IMR-90 (cell line): ENCODE measurements around the gene DCAF5. TPM values are rescaled to one million over a fixed set of nuclear protein-coding genes. Genes with fewer than 3 reads are reported as not detected.

Source experiments
- ATAC-seq: fragments of 200-7000 bp; cut with Tn5 transposase; 2 replicates; pipeline ENCODE4 v1.9.1; 2020; ENCODE audit warnings: low read depth, mild to moderate bottlenecking, moderate library complexity
- BruUV-seq: library from RNA; stranded (reverse); fragments of 400-500 nt; replicated peaks from 2 replicates; lab custom pipeline; 2021; lab: Mats Ljungman, UMichigan
- CTCF ChIA-PET: fragments of 300-600 bp; formaldehyde crosslinking; extraction: SDS; loops from one replicate; lab custom pipeline; 2021; ENCODE audit warnings: antibody characterized with exemption; lab: Yijun Ruan, JAX
- POLR2A ChIA-PET: fragments of 300-600 bp; sonication (Branson Sonifier 250); formaldehyde crosslinking; loops from one replicate; lab custom pipeline; 2022; ENCODE audit warnings: antibody characterized with exemption; ENCODE audit not compliant: unreplicated experiment; lab: Charles Lee
- DNase-seq: peaks from one replicate; pipeline ENCODE4 v3.0.0; 2013
- H2AFZ ChIP-seq: replicated peaks from 2 replicates; pipeline ENCODE3; 2013; ENCODE audit warnings: low read length, mild to moderate bottlenecking; ENCODE audit not compliant: poor library complexity
- H2AK5ac ChIP-seq: 2 replicates; pipeline ENCODE4 v1.6.1; 2013; ENCODE audit warnings: low read depth, low read length, inconsistent platforms
- H2AK9ac ChIP-seq: replicated peaks from 2 replicates; pipeline ENCODE3; 2013; ENCODE audit warnings: mild to moderate bottlenecking, low read depth, low read length, moderate library complexity; ENCODE audit not compliant: poor library complexity
- H2BK120ac ChIP-seq: 2 replicates; pipeline ENCODE4 v1.6.1; 2013; ENCODE audit warnings: low read depth, low read length, inconsistent platforms
- H2BK15ac ChIP-seq: 3 replicates; pipeline ENCODE4 v1.6.1; 2013; ENCODE audit warnings: low read depth, low read length, inconsistent platforms
- H2BK20ac ChIP-seq: 2 replicates; pipeline ENCODE4 v1.6.1; 2013; ENCODE audit warnings: low read depth, mild to moderate bottlenecking, inconsistent platforms, low read length, moderate library complexity
- H2BK5ac ChIP-seq: 2 replicates; pipeline ENCODE4 v1.6.1; 2013; ENCODE audit warnings: mild to moderate bottlenecking, low read depth, low read length, inconsistent platforms; ENCODE audit not compliant: poor library complexity, severe bottlenecking
- H3K14ac ChIP-seq: replicated peaks from 2 replicates; pipeline ENCODE4 v1.6.1; 2013; ENCODE audit warnings: low read depth, low read length, inconsistent platforms
- H3K18ac ChIP-seq: 2 replicates; pipeline ENCODE4 v1.6.1; 2013; ENCODE audit warnings: low read depth, low read length, control low read depth
- H3K23ac ChIP-seq: 2 replicates; pipeline ENCODE4 v1.6.1; 2013; ENCODE audit warnings: low read depth, low read length, inconsistent platforms
- H3K27ac ChIP-seq: 2 replicates; pipeline ENCODE4 v1.5.1; 2013; ENCODE audit warnings: mild to moderate bottlenecking, control low read depth, low read length; ENCODE audit not compliant: insufficient read depth
- H3K27me3 ChIP-seq: 2 replicates; pipeline ENCODE4 v1.6.1; 2013; ENCODE audit warnings: low read length; ENCODE audit not compliant: control insufficient read depth, insufficient read depth
- H3K36me3 ChIP-seq: 2 replicates; pipeline ENCODE4 v1.6.1; 2013; ENCODE audit warnings: low read length, mixed read lengths; ENCODE audit not compliant: control insufficient read depth, insufficient read depth
- H3K4ac ChIP-seq: 2 replicates; pipeline ENCODE4 v1.6.1; 2013; ENCODE audit warnings: low read depth, low read length, inconsistent platforms
- H3K4me1 ChIP-seq: 2 replicates; pipeline ENCODE4 v1.6.1; 2013; ENCODE audit warnings: low read length, mixed read lengths; ENCODE audit not compliant: control insufficient read depth, insufficient read depth
- H3K4me2 ChIP-seq: 2 replicates; pipeline ENCODE4 v1.6.1; 2013; ENCODE audit warnings: low read depth, mild to moderate bottlenecking, control low read depth, low read length, moderate library complexity
- H3K4me3 ChIP-seq: 2 replicates; pipeline ENCODE4 v1.5.1; 2013; ENCODE audit warnings: low read depth, mild to moderate bottlenecking, control low read depth, low read length, moderate library complexity; ENCODE audit not compliant: insufficient read depth
- H3K56ac ChIP-seq: 2 replicates; pipeline ENCODE4 v1.6.1; 2013; ENCODE audit warnings: low read length, inconsistent platforms; ENCODE audit not compliant: insufficient read depth; ENCODE audit errors: extremely low read depth
- H3K79me1 ChIP-seq, 2 experiments: 2 replicates each; pipeline ENCODE4 v1.6.1; 2013; ENCODE audit warnings: low read length in 2 of 2, inconsistent platforms in 1 of 2, low read depth in 1 of 2
- H3K9ac ChIP-seq: 2 replicates; pipeline ENCODE4 v1.6.1; 2013; ENCODE audit warnings: low read depth, low read length, control low read depth
- H3K9me1 ChIP-seq: 2 replicates; pipeline ENCODE4 v1.6.1; 2013; ENCODE audit warnings: low read length, inconsistent platforms; ENCODE audit not compliant: insufficient read depth
- H3K9me3 ChIP-seq: 2 replicates; pipeline ENCODE4 v1.6.1; 2013; ENCODE audit warnings: low read length; ENCODE audit not compliant: control insufficient read depth, insufficient read depth
- H4K20me1 ChIP-seq: 2 replicates; pipeline ENCODE4 v1.6.1; 2013; ENCODE audit warnings: low read length, inconsistent platforms; ENCODE audit not compliant: insufficient read depth
- H4K5ac ChIP-seq: 2 replicates; pipeline ENCODE4 v1.6.1; 2013; ENCODE audit warnings: mild to moderate bottlenecking, low read depth, low read length, control low read depth
- H4K8ac ChIP-seq, 2 experiments: 2 replicates each; pipeline ENCODE4 v1.6.1; 2013; ENCODE audit warnings: low read depth in 2 of 2, low read length in 2 of 2, control low read depth in 1 of 2, inconsistent platforms in 1 of 2
- H4K91ac ChIP-seq: 2 replicates; pipeline ENCODE4 v1.6.1; 2013; ENCODE audit warnings: low read depth, low read length, inconsistent platforms; ENCODE audit not compliant: insufficient read depth
- CEBPB ChIP-seq: IDR thresholded peaks from 2 replicates; pipeline ENCODE4 v1.6.1; 2012; ENCODE audit warnings: low read depth, low read length, improper control_type of control experiment
- FOS ChIP-seq: fragments of 150-350 bp; IDR thresholded peaks from 2 replicates; pipeline ENCODE4 v1.6.1; 2016; ENCODE audit warnings: low read depth, low read length
- POLR2A ChIP-seq: IDR thresholded peaks from 2 replicates; pipeline ENCODE4 v1.6.1; 2012; ENCODE audit warnings: mild to moderate bottlenecking, low read depth, low read length
- RAD21 ChIP-seq: IDR thresholded peaks from 2 replicates; pipeline ENCODE4 v1.6.1; 2012; ENCODE audit warnings: low read length, improper control_type of control experiment
- WGBS, 2 experiments: methylation state at CpG; one replicate each; pipeline versions ENCODE4 v1.1.5 to v1.1.7; 2013; ENCODE audit warnings: missing lambda C conversion rate in 2 of 2; ENCODE audit not compliant: insufficient read length in 1 of 2; ENCODE audit errors: extremely low coverage in 2 of 2; 5-methylcytosine and 5-hydroxymethylcytosine counted together
- dilution Hi-C: fragments of 300-500 bp; cut with HindIII; formaldehyde crosslinking; loops from one replicate; pipeline ENCODE4 v1.14.3; 2018; ENCODE audit warnings: low sequenced_read_pairs; ENCODE audit not compliant: unreplicated experiment
- in situ Hi-C: fragments of 300-500 bp; cut with MboI; formaldehyde crosslinking; loops from 3 replicates; pipeline ENCODE4 v1.14.3; 2019; ENCODE audit warnings: low sequenced_read_pairs, inconsistent platforms, mixed read lengths
- intact Hi-C: fragments of 100-400 bp; cut with micrococcal nuclease; formaldehyde crosslinking; loops from 2 replicates; pipeline ENCODE4 v1.10.0; 2022
- polyA plus RNA-seq, 3 experiments: library from polyadenylated mRNA; depleted of rRNA; stranded (reverse); fragments of >200 nt; gene quantifications; 2 replicates each; pipeline ENCODE4 v1.2.3, GENCODE V29; 2012; ENCODE audit warnings: low replicate concordance in 1 of 3
- total RNA-seq: library from RNA; depleted of rRNA; stranded (reverse); fragments of >200 nt; gene quantifications from 2 replicates; pipeline ENCODE4 v1.2.3, GENCODE V29; 2012

The DCAF5 gene
- total and polyA plus RNA-seq, 2 of the 4 experiments (the other 2 are of a cell fraction), result 17.6 to 30.4 TPM

DNA sequence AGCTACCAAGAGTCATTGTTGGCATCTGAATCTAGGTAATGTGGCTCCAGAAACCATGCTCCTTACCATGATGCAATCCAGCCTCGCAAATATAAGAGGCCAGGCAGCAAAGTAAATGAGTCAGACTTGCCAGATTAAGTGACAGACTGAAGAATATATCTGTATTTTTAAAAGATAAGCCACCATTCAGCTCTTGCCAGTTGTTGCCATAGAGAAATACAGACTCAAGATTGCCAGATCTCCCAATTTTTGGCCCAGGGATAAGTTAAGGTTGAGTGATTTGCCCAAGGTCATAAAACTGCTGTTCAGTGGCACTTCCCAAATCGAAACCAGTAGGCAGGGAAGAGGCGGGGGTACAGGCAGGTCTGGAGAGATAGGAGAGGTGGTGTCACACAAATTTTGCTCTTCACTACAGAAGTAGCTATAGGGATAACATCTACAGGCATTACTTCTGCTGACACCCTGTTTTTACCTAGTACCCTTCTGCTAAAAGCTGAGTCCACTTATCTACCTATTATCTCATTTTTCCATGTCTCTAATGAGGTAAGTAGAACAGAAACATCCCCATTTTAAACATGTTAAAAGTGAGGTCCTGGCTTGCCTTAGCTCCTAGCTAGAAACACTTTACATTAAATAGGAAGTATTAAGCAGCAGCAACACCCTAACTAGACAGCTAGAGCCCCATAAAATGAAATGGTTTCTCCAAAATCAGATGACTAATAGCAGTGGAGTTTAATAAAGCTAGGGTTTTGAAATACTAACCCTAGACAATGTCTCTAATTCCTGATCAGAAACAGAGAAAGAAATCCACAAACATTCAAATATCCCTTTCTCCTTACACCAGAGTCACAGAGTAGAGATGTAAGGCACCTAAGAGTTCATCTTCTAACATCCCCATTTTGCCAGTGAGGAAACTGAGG, 19.5 kb downstream of the DCAF5 start:
- H2BK120ac ChIP-seq, result no peak overlapping the region

More for the DNA sequence above, 19.5 kb downstream of the DCAF5 start:
- Histone ChIP-seq H2BK15ac (no peak overlapping the region), H3K9ac (no peak overlapping the region), H4K5ac (no peak overlapping the region), H3K79me1 (peaks cover 20 to 83% of the 10 kb centered on the region in 2 experiments), H2AK5ac (peak overlapping the region; percentile 9; the same call in 1 of the 2 replicates), H3K9me1 (peaks cover 15% of the 10 kb centered on the region), H3K4me1 (peaks cover 13% of the 10 kb centered on the region), H2BK5ac (no peak overlapping the region), H3K18ac (no peak overlapping the region), H3K4me3 (no peak overlapping the region), H3K9me3 (no peaks in the 10 kb centered on the region), H3K23ac (no peak overlapping the region; the same call in 1 of the 2 replicates), H3K14ac (0 out of 2 replicates have a peak overlapping the region, but pooled peaks have one; percentile 38), H2AFZ (no peak overlapping the region), H3K4ac (peak overlapping the region; percentile 24; the same call in 1 of the 2 replicates), H3K27ac (no peak overlapping the region), H4K8ac (peak overlapping the region in 1 of 2 experiments; percentile 41; a peak in 1 of 4 replicates), H3K36me3 (no peaks in the 10 kb centered on the region), H4K20me1 (peaks cover 54% of the 10 kb centered on the region), H2BK20ac (no peak overlapping the region), H3K27me3 (no peaks in the 10 kb centered on the region), H3K4me2 (peak overlapping the region; percentile 76), H3K56ac (no peak overlapping the region), H4K91ac (no peak overlapping the region), H2AK9ac (no peak overlapping the region)
- intact Hi-C loops, result no loop called here
- CTCF ChIA-PET, result interaction anchor here (0.6 to 1.1 kb wide), 2 partner anchors 15 to 17 kb away, joined by 3 to 5 read pairs; no protein-coding TSS in a partner anchor
- ATAC-seq (peak; percentile 42; the same call in 1 of the 2 replicates), DNase-seq (peak; percentile 78)
- TF ChIP-seq CEBPB, result peak; percentile 98
- TF ChIP-seq FOS, result peak; percentile 53; the same call in 1 of the 2 replicates
- no peak for TF ChIP-seq POLR2A
- TF ChIP-seq RAD21, result no peak
- dilution Hi-C loops, result no loop called here
- no CpG with 5 or more reads among the region's 3 CpGs for WGBS, 2 experiments
- in situ Hi-C loops, result no loop called here
- POLR2A ChIA-PET, result no interaction called here
- BruUV-seq, result no TSS peak
